Adipocyte (in vitro differentiated cells): ENCODE measurements around the gene MAP3K7CL.

ENCODE experiments used
- DNase-seq: peaks from one replicate; pipeline ENCODE4 v3.0.0-alpha.2; 2015; ENCODE audit warnings: low read depth
- H3K27me3 ChIP-seq: replicated peaks from 2 replicates; pipeline ENCODE4 v1.7.0; 2013; ENCODE audit warnings: mild to moderate bottlenecking, low read length, moderate library complexity; ENCODE audit not compliant: control insufficient read depth, insufficient read depth
- H3K36me3 ChIP-seq: 2 replicates; pipeline ENCODE4 v1.7.0; 2013; ENCODE audit warnings: low read length, mild to moderate bottlenecking, moderate library complexity; ENCODE audit not compliant: control insufficient read depth, insufficient read depth, severe bottlenecking
- H3K4me1 ChIP-seq: 2 replicates; pipeline ENCODE4 v1.7.0; 2013; ENCODE audit warnings: mild to moderate bottlenecking, low read length, moderate library complexity; ENCODE audit not compliant: control insufficient read depth, insufficient read depth
- H3K4me3 ChIP-seq: 2 replicates; pipeline ENCODE4 v1.7.0; 2013; ENCODE audit warnings: mild to moderate bottlenecking, low read length, moderate library complexity
- H3K9ac ChIP-seq: 2 replicates; pipeline ENCODE4 v1.7.0; 2013; ENCODE audit warnings: mild to moderate bottlenecking, low read length, moderate library complexity
- H3K9me3 ChIP-seq: 2 replicates; pipeline ENCODE4 v1.7.0; 2013; ENCODE audit warnings: mild to moderate bottlenecking, low read length, moderate library complexity; ENCODE audit not compliant: control insufficient read depth

Gene MAP3K7CL

DNA sequence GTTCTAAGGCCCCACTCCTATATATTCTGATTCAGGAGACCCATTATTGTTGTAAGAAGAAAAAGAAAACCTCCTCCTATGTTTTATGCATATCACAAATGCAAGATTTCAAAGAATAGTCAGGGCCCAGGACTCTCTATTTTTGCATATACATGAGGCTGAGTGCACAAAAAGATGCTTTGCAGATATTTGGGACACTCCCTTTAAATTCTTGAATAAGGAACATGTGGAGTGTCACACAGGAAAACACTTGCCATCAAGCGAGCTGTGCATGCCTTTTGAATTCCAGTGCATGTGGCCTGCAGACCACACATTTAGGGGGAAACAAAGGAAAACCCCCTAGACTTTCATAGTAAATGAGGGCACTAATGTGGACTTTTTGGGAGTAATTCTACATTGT lies 5.6 kb downstream of the MAP3K7CL start:
- no peaks in the 10 kb centered on the region for H3K9me3 ChIP-seq
- H3K4me3 ChIP-seq, result no peak overlapping the region
- no peaks in the 10 kb centered on the region for H3K36me3 ChIP-seq
- no peak for DNase-seq
- no peaks in the 10 kb centered on the region for H3K27me3 ChIP-seq
- no peaks in the 10 kb centered on the region for H3K4me1 ChIP-seq
- no peak overlapping the region for H3K9ac ChIP-seq

DNA sequence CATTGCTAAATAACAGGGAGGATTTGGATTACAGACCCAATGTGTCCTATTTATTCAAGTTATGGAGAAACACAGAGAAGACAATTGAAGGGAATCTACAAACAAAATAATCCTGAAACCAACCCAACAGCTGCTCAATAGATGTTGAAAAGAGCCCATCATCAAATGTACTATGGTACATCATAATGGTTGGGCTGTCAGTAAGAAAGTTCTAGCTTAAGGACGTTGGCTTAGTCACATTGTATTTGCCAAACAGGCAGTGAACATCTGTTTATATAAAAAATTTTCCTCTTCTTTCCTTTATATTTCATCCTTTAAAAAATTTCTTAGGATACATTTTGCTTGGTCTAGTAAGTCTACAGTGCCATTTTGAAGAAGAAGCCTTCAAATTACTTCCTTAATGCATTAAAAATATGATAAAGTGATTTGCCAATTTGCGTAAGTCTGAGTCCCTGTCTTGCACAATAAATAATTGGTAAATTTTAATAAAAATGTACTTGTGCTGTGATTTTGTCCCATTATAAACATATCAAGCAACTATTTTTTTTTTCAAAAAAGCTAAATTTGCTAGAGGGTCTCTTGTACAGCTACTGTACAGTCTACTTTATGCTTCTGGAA lies 14.4 kb downstream of the MAP3K7CL start:
- peaks cover 50% of the 10 kb centered on the region for H3K4me1 ChIP-seq
- H3K9me3 ChIP-seq, result no peaks in the 10 kb centered on the region
- no peaks in the 10 kb centered on the region for H3K36me3 ChIP-seq
- peak; percentile 38 for DNase-seq
- H3K9ac ChIP-seq, result peak overlapping the region; percentile 7
- peak overlapping the region; percentile 64 for H3K4me3 ChIP-seq
- no peaks in the 10 kb centered on the region for H3K27me3 ChIP-seq

DNA sequence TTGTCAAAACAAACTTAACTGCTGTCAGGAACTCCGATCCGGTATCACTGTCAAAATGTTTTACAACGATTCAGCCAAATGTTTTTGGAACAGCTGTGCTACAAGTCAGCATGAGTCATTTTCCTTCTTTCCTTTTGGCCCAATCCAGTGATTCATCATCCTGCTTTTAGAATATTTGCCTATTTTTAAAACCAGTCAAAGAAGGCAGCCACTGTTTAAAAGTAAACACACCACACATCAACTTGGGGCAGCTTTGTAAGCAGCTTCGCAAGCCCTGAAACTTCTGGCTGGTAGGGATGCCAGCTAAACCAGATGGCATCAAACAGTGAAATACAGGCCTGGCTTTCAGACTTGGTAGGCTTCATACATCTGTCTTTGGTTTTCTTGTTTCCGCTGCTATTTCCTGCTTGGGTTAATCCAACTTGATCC lies 14.9 kb downstream of the MAP3K7CL start:
- H3K4me1 ChIP-seq, result peaks cover 54% of the 10 kb centered on the region
- H3K9ac ChIP-seq, result peak overlapping the region; percentile 7
- peak overlapping the region; percentile 64 for H3K4me3 ChIP-seq
- peak; percentile 91 for DNase-seq
- no peaks in the 10 kb centered on the region for H3K27me3 ChIP-seq
- no peaks in the 10 kb centered on the region for H3K9me3 ChIP-seq
- H3K36me3 ChIP-seq, result no peaks in the 10 kb centered on the region

DNA sequence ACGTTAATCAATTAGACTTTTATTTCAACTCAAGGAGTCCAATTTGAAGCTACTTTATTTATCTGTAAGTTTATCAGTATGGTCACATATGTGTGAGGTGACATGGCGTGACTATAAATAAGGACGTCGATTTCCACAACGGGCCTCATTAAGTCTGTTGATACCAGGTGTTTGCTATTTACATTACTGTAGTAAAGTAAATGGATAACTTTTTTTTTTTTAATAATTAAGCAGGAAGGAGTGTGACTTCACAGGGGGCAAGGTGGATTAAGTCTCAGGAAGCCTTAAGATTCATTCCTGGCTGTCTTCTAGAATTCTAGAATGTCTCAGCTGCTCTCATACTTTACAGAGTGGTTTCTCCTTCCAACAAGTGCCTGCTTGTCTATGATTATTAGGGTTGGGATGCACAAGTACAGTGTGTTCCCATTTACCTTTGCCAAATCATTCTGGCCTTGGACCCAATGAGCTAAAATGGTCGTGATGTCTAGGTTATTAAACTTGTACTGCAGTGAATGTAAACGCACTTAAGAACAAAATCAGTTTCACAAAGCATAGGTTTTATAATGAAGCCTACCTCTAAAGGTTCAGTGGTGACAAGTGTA lies 15.5 kb downstream of the MAP3K7CL start:
- Histone ChIP-seq H3K9ac (peak overlapping the region; percentile 7), H3K9me3 (no peaks in the 10 kb centered on the region), H3K4me3 (peak overlapping the region; percentile 64), H3K27me3 (no peaks in the 10 kb centered on the region), H3K4me1 (peaks cover 54% of the 10 kb centered on the region), H3K36me3 (no peaks in the 10 kb centered on the region)
- DNase-seq, result peak; percentile 5

DNA sequence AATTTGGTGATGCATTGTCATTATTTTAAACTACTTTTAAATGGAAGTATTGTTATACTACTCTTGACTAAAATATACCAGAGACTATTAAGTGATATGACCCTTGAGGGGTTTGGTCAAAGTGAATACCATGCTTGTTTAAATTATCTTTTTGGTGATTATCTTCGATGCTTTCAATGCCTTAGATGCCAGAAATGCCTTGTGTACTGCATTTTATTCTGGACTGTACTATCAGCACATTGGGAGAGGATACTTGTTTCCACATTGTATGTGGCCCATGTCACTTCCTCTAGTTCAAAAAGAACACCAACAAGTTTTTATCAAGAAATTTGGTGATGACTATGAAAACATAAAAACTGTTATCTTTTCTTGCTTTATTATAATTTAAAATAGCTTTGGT lies 16.3 kb downstream of the MAP3K7CL start:
- no peaks in the 10 kb centered on the region for H3K27me3 ChIP-seq
- peaks cover 54% of the 10 kb centered on the region for H3K4me1 ChIP-seq
- no peak overlapping the region for H3K4me3 ChIP-seq
- no peak for DNase-seq
- H3K36me3 ChIP-seq, result no peaks in the 10 kb centered on the region
- H3K9me3 ChIP-seq, result no peaks in the 10 kb centered on the region
- H3K9ac ChIP-seq, result no peak overlapping the region

DNA sequence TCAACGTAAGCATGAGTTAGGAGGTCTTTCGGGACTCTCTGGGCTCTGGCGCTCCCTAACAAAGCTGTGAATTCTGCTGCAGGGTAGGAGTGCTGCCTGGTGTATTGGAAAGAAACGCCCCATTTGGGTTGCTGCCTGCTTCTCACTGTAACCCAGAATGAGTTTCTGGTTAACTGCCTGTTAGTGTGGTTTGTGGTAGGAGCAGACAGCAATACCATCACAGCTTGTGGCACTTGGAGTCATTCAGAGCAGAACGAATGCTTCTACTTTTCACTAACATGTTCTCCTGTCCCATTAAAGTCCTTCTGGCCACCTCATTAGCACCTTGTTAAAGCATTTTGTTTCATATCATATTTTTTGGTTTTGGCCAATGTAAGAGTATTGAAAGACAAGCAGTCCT lies 18.1 kb downstream of the MAP3K7CL start:
- no peak overlapping the region for H3K9ac ChIP-seq
- H3K4me3 ChIP-seq, result no peak overlapping the region
- H3K4me1 ChIP-seq, result peaks cover 64% of the 10 kb centered on the region
- no peaks in the 10 kb centered on the region for H3K9me3 ChIP-seq
- H3K27me3 ChIP-seq, result no peaks in the 10 kb centered on the region
- DNase-seq, result no peak
- H3K36me3 ChIP-seq, result no peaks in the 10 kb centered on the region

DNA sequence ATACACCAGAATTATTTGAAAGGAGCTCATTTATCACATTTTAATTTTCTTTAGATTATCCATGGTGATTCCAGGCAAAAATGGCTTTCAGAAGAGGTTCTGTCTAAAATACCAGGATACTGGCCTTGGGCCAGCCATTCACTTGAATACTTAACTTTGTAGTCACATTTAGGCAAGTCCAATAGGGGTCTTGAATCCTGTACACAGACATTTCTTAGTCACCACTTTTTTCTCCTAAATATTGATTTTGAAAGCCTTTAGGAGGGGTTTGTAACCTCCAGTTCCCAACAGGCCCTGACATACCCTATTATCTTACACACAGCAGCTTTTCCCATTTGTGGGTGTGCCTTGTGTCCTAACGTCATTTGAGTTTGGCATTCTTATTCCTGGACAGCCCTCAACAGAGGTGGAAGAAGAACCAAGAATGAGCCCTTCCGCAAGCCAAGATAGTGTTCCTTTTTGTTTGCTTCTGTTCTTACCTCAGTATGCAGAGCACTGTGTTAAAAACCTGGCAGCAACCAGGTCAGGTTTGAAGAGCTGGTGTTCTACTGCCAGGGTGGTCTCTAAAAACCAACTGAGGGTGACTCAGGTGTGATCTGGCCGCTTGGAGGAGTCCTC lies 19.5 kb downstream of the MAP3K7CL start:
- no peak overlapping the region for H3K9ac ChIP-seq
- DNase-seq, result no peak
- H3K9me3 ChIP-seq, result no peaks in the 10 kb centered on the region
- H3K27me3 ChIP-seq, result no peaks in the 10 kb centered on the region
- H3K4me1 ChIP-seq, result peaks cover 53% of the 10 kb centered on the region
- H3K4me3 ChIP-seq, result no peak overlapping the region
- no peaks in the 10 kb centered on the region for H3K36me3 ChIP-seq

DNA sequence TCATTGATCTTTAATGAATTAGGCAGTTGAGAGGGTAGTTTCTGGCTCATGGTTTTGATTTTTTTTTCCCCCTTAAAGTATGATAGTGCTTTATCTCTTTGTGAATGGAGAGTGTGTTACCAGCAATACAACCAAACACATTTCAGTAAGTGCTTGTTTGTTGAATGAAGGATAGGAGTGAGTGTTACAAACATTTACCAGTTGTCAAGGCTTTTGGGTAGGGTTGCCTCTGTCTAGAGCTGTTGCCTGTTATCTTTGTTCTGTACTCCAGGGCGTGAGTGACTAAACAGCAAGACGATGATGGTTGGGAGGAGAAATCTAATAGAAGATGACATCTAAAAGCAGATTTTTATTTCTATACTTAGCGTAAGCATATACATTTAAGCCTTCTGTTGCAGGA lies 21.5 kb downstream of the MAP3K7CL start:
- Histone ChIP-seq H3K9ac (no peak overlapping the region), H3K27me3 (no peaks in the 10 kb centered on the region), H3K36me3 (no peaks in the 10 kb centered on the region), H3K4me1 (peaks cover 40% of the 10 kb centered on the region), H3K4me3 (no peak overlapping the region), H3K9me3 (no peaks in the 10 kb centered on the region)
- DNase-seq, result no peak

DNA sequence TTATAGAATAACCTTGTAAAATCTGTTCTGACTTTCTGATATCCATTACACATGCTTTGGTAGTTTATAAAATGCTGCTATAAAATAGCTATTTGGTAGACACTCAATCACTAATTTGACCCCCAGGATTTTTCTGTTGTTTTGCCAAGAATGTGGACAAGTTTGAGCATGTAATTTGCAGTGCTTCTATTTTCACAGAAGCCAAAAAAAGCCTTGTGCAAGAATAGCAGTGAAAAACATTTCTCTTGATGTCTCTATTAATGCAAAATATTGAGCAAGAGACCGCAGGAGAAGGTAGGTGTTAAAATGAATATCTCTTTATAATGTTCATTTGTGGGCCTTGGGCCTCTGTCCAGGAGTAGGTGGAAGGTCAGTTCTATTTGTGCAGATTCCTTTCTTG lies 22.5 kb downstream of the MAP3K7CL start:
- H3K9me3 ChIP-seq, result no peaks in the 10 kb centered on the region
- peaks cover 37% of the 10 kb centered on the region for H3K4me1 ChIP-seq
- H3K9ac ChIP-seq, result no peak overlapping the region
- no peaks in the 10 kb centered on the region for H3K36me3 ChIP-seq
- no peak overlapping the region for H3K4me3 ChIP-seq
- DNase-seq, result no peak
- H3K27me3 ChIP-seq, result no peaks in the 10 kb centered on the region

DNA sequence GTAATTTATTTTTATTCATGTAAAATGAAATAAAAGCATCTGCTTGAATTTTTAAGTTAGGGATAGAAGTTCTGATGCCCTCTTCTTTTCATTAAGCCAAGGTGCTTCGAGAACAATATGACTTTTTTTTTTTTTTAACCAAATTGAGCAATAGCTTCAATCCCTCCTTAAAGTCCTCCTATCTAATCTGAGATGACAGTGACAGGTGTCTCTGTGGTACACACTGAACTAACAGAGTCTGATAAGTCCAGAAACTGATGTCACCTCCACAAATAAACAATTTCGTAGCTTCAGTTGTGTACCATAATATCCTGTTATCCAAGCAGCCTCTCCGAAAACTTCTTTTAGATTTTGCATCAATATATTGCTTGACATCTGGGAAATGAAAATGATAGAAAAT lies 23.8 kb downstream of the MAP3K7CL start:
- peaks cover 25% of the 10 kb centered on the region for H3K4me1 ChIP-seq
- H3K9ac ChIP-seq, result no peak overlapping the region
- DNase-seq, result no peak
- no peaks in the 10 kb centered on the region for H3K36me3 ChIP-seq
- no peaks in the 10 kb centered on the region for H3K27me3 ChIP-seq
- H3K9me3 ChIP-seq, result no peaks in the 10 kb centered on the region
- H3K4me3 ChIP-seq, result no peak overlapping the region

DNA sequence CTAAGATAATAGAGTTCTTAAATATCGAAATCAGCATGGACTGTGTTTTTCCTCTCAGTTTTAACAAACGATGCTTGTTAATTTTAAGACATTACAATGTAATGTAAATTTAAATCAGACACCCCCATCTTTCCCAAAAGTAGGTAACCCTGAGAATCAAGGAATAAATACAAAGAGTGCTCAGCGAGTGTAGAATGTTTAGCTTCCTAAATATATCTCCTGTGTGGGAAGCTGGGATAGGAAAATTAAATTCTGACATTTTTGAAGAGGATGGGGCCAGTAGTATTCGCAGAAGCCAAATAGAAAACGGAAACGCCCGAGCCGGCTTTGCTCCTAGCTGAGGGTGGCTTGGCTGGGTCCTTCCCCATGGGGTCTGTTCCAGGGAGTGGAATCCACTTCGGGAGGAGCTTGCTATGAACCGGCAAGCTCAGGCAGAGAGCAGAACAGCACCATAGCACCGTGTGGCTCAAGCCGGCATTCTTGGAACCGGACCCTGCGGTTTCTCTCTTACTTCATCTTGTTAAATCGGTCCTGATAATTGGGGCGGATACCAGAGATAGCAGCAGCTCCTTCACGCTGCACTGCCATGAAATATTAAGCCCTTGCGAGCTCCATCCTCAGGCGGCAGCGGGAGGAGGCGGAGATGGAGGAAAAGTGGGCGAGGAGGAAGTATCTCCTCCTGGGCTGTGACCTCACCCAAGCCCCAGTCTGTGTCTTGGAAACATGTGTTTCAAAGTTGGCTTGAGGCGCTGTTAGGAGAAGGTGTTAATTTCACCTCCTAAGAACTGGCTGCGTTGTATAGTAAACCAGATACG lies 24.9 kb downstream of the MAP3K7CL start:
- H3K27me3 ChIP-seq, result no peaks in the 10 kb centered on the region
- H3K4me3 ChIP-seq, result peak overlapping the region; percentile 76
- H3K9ac ChIP-seq, result peak overlapping the region; percentile 68
- H3K9me3 ChIP-seq, result no peaks in the 10 kb centered on the region
- peaks cover 17% of the 10 kb centered on the region for H3K4me1 ChIP-seq
- DNase-seq, result peak; percentile 70
- H3K36me3 ChIP-seq, result no peaks in the 10 kb centered on the region
